Activated CD4-positive, alpha-beta T cell treated with anti-CD3 and anti-CD28 coated beads, Interleukin-10, Interleukin-2, amounts not matched to agents 100 ng/mL and 50 ng/mL, durations not matched to agents 16 hours and 8 hours (primary cell): ENCODE results near the gene TNPO2.

ENCODE experiments used
- DNase-seq: peaks from one replicate; pipeline ENCODE4 v3.0.0-alpha.2; 2020

TNPO2 gene

DNA sequence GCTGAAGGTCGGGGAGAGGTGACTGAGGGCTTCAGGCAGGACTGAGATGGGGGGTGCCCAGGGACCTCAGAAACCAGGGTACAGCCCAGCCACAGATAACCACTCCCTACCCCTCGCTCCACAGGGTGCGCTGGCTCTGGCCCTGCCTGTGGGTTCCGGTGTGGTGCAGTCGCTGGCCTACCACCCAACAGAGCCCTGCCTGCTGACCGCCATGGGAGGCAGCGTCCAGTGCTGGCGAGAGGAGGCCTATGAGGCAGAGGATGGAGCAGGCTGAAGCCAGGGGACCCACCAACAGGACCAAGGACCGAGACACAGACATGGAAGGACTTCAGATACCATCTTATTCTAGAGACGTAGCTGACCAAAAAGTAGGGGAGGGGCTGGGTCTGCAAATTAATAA lies 48.3 kb downstream of the TNPO2 start:
- DNase-seq: no peak

DNA sequence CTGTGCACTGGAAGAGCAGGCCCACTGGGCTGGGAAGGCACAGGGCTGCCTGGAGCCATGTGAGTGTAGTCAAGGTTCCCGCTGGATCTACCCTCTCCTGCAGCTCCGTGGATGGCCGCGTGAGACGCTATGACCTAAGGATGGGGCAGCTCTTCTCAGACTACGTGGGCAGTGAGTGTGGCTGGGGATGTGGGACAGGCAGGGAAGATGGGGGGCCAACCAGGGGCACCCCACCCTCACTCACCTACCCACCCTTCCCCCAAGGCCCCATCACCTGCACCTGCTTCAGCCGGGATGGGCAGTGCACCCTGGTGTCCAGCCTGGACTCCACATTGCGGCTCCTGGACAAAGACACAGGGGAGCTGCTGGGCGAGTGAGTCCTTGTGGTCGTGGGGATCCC lies 51.0 kb downstream of the TNPO2 start:
- DNase-seq: no peak

DNA sequence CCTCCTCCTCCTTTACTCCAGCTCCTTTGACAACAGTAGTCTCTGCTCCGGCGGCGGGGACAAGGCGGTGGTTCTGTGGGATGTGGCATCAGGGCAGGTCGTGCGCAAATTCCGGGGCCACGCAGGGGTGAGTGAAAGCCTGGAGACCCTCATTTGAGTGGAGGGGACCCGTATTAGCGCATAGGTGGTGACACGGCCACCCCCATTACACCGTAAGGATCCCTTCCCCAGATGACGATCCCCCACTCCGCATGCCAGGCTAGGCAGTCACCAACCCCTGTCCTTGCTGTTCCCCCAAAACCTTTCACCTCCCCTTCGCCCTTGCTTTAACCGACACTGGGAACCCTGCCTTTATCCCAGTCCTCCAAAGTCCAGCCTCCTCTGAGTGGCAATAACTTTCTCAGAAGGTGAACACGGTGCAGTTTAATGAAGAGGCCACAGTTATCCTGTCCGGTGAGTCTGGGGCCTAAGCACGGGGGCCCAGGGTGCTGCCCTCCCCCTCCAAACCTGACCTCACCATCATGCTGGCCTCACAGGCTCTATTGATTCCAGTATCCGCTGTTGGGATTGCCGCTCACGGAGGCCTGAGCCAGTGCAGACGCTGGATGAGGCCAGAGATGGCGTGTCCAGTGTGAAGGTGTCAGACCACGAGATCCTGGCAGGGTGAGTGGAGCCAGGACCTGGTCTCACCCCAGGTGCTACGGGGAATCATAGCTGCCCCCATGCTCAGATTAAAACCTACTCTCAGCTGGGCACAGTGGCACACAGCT lies 53.4 kb downstream of the TNPO2 start:
- DNase-seq: no peak

DNA sequence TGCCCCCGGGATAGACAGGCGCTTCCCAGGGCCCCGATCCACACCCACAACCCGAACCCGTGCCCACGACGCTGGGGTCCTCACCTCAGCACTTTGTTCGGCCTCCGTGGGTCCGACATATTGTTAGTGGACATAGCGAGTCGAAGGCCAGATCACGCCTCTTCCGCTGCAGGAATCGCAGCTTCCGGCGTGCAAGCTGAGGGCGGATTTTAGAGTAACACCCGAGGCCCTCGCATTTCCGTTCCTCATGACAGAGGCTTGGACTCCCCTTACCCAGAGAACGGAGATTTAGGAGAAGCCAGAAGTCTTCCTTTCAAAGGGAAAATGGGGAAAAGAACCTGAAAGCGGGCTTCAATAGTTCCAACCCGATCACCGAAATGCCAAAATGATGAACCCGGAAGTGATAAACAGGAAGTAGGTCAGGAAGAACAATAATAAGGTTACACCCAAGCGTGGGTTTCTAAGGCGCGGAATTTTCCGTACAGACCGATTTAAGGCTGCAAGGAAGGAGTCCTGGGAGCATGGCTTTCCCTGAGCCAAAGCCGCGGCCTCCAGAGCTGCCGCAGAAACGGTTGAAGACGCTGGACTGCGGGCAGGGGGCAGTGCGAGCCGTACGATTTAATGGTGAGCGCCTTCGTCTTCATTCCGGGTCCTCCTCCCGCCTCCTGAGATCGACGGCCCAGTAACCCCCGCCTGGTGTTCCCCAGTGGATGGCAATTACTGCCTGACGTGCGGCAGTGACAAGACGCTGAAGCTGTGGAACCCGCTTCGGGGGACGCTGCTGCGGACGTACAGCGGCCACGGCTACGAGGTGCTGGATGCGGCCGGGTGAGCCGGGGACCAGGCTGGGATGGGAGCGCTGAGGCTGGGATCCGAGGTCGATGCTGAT lies 54.2 kb downstream of the TNPO2 start:
- peak; percentile 79 for DNase-seq

DNA sequence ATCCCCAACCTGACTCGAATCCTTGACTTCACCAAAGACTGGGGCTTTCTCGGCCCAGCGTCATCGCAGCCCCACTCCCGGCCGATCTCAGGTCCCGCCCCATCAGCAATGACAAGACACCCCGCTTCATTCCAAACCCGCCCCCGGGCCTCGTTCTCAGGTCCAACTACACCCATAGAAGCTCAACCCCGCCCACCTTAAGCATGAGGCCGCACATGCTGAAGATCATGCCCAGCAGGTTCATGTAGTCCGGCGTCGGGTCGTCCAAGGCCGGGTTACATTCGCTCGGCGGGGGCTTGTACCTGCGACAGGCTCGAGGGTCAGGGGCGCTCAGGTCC lies 54.8 kb downstream of the TNPO2 start:
- peak; percentile 66 for DNase-seq

DNA sequence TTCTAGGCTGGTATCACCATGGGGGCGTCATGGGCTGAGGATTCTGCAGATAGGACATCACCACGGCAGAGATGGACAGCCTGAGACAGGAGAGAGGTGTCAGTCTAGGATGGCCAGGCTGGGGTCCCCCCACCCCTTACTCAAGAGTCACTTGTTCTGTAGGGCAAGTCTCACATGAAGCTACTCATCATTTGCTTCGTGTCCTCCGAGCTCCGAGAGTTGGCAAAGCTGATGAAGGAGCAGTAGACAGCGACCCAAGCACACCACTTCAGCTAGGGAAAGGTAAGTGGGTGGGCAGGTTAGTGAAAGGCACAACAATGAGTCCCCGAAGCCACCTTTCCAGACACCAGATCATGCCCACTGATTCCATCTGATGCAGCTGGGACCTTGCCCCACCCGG lies 55.4 kb downstream of the TNPO2 start:
- no peak for DNase-seq

DNA sequence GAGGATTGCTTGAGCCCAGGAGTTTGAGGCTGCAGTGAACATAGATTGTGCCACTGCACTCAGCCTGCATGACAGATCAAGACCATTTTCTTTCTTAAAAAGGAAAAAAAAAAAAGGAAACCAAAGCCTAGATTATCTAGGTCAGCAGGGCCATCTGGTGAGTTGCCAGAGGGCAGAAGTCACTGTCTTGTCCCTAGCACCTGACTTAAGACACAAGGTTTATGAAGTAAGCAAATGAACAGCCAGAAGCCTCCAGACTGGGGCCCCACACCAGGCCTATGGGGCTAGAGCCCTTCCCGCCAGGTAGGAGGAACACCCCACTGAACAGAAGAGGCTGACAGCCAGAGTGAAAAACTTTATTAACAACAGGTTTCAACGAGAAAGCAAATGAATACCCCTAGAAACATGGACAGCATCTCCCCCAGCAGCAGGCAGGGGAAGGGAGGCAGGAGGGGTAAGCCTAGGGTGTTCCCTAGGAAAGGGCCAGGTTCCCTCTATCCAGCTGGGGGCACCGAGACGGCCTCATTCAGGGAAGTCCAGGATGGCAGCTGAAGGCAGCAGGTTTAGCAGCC lies 55.9 kb downstream of the TNPO2 start:
- DNase-seq: no peak

DNA sequence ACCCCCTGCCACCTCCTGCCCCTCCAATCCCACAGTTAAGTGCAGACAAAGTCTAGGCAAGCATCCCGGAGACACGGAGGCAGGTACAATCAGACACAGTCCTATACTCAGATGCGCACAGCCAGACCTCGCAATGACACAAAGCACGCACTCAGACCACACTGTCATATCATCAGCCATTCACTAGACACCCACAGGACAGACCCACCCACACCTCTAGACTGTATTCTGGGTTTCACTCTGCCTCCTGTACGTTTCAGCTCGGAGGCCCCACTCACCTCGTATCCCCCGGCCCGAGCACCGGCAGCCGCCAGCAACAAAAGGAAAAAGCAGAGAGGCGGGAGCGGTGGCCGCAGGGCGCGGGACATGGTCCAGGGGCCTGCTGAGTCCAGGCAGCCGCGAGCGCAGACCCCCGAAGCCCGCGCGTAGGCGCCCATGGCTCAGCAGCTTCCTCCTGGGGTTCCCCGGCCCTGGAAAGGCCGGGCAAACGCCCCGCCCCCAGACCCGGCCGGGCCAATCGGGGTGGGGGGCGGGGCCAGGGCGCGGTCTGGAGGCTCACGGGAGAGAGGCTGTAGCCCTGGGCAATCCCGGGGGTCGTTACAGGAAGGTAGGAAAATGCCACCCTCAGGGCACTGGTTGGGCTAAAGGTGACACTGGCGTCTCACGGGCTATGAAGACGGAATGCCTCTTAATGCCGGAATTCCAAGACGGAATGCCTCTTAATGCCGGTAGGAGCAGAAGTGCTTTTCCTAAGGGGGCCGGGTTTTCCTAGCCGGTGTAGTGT lies 57.3 kb downstream of the TNPO2 start, which contains the start of the genes MAN2B1 and WDR83:
Gene MAN2B1 (minus strand): TSS at position 478 of the 784 bp plus-strand sequence. CDS start 41 bp downstream, at position 437.
Gene WDR83 (plus strand): TSS at position 543 of the 784 bp plus-strand sequence. CDS start 2,984 bp downstream, outside the sequence.
- peak; percentile 83 for DNase-seq

DNA sequence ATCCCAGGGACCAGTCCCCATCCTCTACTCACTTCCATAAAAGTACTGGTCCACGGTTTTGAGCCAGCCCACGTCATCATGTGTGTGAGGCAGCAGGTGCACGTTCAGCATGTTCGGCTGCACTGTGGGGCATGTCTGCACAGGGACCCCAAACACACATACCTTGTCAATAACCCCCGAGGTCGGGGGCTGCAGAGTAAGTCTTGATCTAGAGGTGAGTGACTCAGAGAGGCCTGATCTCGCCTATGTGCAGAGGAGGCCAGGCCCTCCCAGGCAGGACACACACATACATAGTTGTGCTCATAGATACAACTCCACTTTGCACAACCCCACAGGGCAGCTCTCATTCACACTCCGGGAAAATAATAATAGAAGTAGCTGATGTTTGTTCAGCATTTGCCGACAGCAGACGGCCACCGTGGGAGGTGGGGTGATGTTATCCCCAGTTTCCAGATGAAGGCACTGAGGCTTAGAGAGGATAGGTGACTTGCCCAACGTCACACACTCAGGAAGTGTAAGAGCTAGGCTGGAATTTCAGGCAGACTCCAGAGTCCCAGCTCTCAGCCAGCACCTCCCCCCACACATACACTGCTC lies 58.0 kb downstream of the TNPO2 start:
- peak; percentile 43 for DNase-seq

DNA sequence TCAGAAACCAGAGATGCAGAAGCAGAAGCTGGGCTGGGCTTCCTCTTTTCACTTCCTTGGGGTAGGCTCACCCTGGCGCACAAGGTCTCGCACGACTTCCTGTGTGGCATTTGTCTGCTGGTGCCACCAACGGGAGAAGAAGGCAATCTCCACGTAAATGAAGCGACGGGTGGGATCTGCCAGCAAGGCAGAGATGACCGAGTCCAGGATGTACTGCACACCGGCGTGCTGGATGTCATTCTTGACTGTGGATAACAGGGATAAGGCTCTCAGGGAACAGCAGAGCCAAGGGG lies 58.5 kb downstream of the TNPO2 start:
- DNase-seq: peak; percentile 85

DNA sequence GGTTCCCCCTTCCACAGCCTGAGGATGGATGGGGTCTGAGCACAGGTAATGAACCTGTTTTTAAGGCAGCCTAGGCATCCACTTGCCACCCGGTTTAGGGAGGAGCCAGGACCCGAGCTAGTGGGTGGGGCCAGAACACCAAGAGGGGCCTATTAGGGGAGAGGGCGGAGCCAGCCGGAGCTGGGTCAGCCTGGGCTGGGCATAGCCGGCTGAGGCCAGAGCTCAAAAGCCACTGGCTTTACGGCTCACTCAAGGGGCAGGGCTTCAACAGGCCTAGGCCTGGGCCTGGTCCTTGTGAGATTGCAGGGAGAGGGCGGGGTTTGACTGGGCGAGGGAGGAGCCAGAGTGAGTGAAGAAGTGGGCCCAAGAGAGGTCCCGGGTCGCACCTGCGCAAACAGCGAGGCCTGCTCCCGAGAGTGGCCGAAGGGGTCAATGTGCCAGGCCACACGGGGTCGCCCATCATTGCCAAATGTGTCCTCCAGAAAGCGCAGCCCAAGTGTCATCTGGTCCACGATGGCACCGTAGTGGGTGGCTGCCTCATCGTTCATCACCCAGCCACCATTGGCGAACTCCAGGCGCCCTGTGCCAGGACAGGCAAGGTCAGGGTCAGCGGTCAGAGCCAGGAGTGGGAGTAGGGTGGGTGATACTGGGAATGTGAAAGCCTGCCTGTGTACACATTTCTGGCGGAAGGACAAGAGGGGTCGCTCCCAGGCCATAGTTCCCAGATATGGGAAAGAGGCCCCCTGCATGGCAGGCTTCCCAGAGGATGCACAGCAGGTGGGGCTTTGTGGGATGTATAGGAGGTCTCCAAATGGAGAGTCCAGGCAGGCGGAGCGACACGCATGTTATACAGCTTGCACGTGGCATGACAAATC lies 59.1 kb downstream of the TNPO2 start:
- peak; percentile 28 for DNase-seq

DNA sequence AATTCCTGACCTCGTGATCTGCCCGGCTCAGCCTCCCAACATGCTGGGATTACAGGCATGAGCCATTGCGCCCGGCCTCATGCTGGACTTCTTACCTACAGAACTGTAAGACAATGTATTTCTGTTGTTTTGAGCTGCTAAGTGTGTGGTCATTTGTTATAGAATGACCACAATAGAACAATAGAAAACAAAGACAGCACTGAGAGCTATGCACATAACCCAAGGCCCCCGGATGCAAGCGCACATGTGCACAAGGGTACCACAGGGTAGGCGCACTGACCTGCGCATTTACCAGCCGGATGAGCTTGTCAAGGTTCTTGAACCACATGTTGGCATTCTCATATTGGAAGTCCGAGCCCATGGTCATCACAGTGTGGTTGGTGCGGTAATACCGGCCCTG lies 62.8 kb downstream of the TNPO2 start:
- DNase-seq: no peak

DNA sequence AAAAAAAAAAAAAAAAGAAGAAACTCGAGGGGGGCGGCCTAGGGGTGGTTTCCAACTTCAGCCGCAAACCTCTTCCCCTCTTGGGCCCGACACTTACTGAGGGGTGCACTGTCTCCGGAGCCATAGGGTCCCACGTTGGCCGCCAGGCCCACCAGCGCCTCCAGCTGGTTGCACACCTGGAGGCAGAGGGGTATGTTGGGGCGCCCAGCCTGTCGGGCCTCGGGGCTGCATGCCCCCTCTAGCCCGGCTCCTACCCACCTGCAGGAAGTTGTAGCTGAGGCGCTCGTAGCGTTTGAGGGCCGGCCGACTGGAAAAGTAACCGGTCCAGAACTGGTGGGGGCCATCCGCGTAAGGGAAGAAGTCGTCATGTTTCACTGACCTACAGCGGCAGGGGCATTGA lies 65.8 kb downstream of the TNPO2 start:
- no peak for DNase-seq

DNA sequence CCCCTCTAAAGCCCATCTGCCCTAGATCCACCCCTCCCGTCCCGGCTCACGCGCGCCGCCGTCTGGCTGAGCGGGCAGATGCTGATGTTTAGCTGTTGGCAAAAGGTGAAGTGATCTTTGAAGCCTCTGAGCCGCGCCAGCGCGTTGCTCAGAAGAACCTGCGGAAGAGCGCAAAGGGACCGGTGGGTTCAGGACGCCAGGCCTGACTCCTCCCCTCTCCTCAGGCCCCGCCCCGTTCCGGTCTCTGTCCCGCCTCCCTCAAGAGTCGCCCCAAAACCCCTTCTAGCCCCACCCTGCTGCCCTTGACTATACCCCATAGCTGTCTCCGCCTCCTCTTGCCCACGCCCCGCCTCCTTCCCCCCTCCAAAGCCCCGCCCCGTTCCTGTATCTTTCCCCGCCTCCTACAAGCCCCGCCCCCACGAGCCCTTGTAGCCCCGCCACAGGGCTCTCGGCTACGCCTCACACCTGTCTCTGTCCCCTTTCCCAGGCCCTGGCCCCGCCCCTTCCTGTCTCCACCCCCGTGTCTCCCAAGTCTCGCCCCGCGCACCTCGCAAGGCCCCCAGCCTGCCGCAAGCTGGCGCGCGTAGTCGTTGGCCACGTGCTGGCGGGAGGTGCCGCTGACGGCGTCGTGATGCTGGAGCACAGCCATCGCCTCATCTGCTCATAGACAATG lies 66.7 kb downstream of the TNPO2 start:
- DNase-seq: peak; percentile 25

DNA sequence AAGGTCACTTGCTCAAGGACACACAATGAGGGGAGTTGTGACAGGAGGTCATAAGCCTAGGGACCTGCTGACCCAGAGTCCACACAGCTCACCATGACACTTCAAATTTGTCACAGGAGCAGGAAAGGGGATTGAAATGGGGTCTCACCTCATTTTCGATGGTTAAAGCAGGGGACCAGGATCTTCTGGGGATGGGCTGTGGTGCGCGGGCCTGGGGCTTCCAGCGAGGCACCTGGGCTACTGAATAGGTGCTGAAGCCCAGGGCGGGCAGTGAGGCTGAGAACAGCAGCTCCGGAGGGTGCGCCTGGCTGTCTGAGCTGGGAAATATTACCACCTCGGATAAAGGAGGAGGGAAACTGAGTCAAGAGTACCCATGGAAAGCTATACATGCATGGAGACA lies 68.2 kb downstream of the TNPO2 start:
- DNase-seq: no peak

DNA sequence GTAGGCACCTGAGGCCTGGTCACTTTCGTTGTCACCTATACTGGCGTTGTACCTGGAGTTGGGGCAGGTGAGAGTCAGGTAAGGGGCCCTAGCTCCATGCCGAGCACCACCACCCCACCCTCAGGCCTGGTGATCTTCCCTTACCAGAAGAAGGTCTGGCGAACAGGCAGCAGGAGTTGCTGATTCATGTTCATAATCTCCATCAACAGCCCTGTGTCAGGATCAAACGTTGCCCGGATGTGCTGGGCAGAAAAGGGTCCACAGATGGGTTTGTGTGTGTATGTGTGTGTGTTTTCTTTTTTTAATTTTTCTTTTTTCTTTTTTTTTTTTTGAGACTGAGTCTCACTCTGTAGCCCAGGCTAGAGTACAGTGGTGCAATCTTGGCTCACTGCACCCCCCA lies 71.5 kb downstream of the TNPO2 start:
- no peak for DNase-seq

DNA sequence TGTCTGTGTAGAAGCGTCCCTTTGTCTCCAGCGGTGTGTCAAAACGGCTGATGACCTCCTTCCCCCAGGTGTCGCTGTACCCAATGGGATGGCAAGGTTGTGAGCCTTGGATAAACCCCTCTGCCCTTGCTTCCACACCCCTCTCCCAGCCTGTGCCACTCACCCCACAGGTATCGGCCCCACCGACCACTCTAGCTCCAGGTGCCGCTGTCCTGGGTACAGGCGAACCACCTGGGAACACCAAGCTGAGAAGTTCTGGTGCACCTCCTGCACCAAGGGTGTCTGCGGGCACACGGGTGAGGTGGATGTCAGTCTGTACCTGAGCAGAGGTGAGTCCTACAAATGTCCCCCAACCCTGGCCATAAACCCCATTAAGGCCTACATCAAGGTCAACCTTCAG lies 73.8 kb downstream of the TNPO2 start:
- no peak for DNase-seq
